Spleen (tissue), 11 donors: Measurements from ENCODE around the gene ZFAND5. TPM values are rescaled to one million over a fixed set of nuclear protein-coding genes. Genes with fewer than 3 reads are reported as not detected.
A peak's percentile ranks its signal among the peaks of the same experiment; 100 is the strongest.

Source experiments
- DNase-seq: peaks from one replicate; pipeline ENCODE4 v3.0.0-alpha.2; 2020
- H3K27ac ChIP-seq, 8 donors: fragments of 200-600 bp; sonication (generic) in 7 of 8; 1 replicate in 4 of 8; 2 replicates in 4 of 8; pipeline versions ENCODE4 v1.5.0 to v1.8.0; 2016 to 2021; ENCODE audit warnings: inconsistent platforms in 4 of 8, mild to moderate bottlenecking in 4 of 8, moderate library complexity in 1 of 8
- H3K27me3 ChIP-seq, 7 donors: fragments of 200-600 bp; sonication (generic) in 6 of 7; replicated peaks in 1 of 7; 1 replicate in 4 of 7; 2 replicates in 3 of 7; pipeline versions ENCODE4 v1.5.0 to v1.8.0; 2016 to 2021; ENCODE audit warnings: inconsistent platforms in 3 of 7, mild to moderate bottlenecking in 1 of 7
- H3K36me3 ChIP-seq, 6 donors: fragments of 200-600 bp; sonication (generic) in 5 of 6; 1 replicate in 4 of 6; 2 replicates in 2 of 6; pipeline versions ENCODE4 v1.5.0 to v1.8.0; 2016 to 2021; ENCODE audit warnings: inconsistent platforms in 2 of 6
- H3K4me1 ChIP-seq, 6 donors: fragments of 200-600 bp; sonication (generic) in 5 of 6; 1 replicate in 3 of 6; 2 replicates in 3 of 6; pipeline versions ENCODE4 v1.5.0 to v1.8.0; 2016 to 2021; ENCODE audit warnings: inconsistent platforms in 3 of 6
- H3K4me3 ChIP-seq, 8 donors: fragments of 200-600 bp; sonication (generic) in 7 of 8; 1 replicate in 4 of 8; 2 replicates in 4 of 8; pipeline versions ENCODE4 v1.5.0 to v1.8.0; 2016 to 2021; ENCODE audit warnings: inconsistent platforms in 4 of 8, mild to moderate bottlenecking in 4 of 8, moderate library complexity in 2 of 8
- H3K9me3 ChIP-seq, 8 donors: fragments of 200-600 bp; sonication (generic) in 7 of 8; 1 replicate in 4 of 8; 2 replicates in 4 of 8; pipeline versions ENCODE4 v1.5.0 to v1.8.0; 2016 to 2021; ENCODE audit warnings: inconsistent platforms in 4 of 8
- CTCF ChIP-seq, 11 experiments: fragments of 200-600 bp in 7 of 11; fragments of 450-650 bp in 4 of 11; sonication (generic) in 4 of 11; IDR thresholded peaks in 8 of 11; conservative IDR thresholded peaks in 3 of 11; 1 replicate in 7 of 11; 2 replicates in 4 of 11; pipeline versions ENCODE4 v1.4.0 to v1.8.0; 2016 to 2021; ENCODE audit warnings: antibody characterized with exemption in 11 of 11, inconsistent platforms in 4 of 11, mild to moderate bottlenecking in 1 of 11
- POLR2A ChIP-seq, 3 donors: fragments of 450-650 bp; IDR thresholded peaks; one replicate each; pipeline ENCODE4 v1.5.1; 2017; ENCODE audit warnings: antibody characterized with exemption in 3 of 3, mild to moderate bottlenecking in 1 of 3
- POLR2AphosphoS5 ChIP-seq, 3 donors: sonication (generic); formaldehyde crosslinking; IDR thresholded peaks; one replicate each; pipeline ENCODE4 v1.5.1; 2017; ENCODE audit warnings: antibody characterized with exemption in 3 of 3
- WGBS, 5 donors: extraction: QIAGEN DNeasy Blood & Tissue Kit in 3 of 5; methylation state at CpG; one replicate each; pipeline versions ENCODE4 v1.1.5 to v1.1.7; 2013 to 2018; 5-methylcytosine and 5-hydroxymethylcytosine counted together
- intact Hi-C: fragments of 100-400 bp; cut with DNase I; formaldehyde crosslinking; loops from one replicate; pipeline ENCODE4 v1.15.0; 2023; ENCODE audit warnings: low total_unique reads
- polyA plus RNA-seq, 3 donors: library from polyadenylated mRNA; stranded (reverse); fragments of 200-250 nt; gene quantifications; one replicate each; pipeline ENCODE4 v1.2.1, GENCODE V29; 2013
- total RNA-seq, 7 donors: library from RNA; depleted of rRNA in 3 of 7; stranded (reverse); fragments of >200 nt in 3 of 7; fragmentation: NEBNext Ultra II Directional in 4 of 7; extraction: Animal tissue kit (Norgen Biotek cat#: 25700) in 4 of 7; gene quantifications; one replicate each; pipeline versions ENCODE4 v1.1.0 to v1.2.1, GENCODE V29; 2016 to 2021
- donor health status: healthy with polysubstance abuse.
- donor health status: DM: no; HTN: no; CAD: no; lungs with moderate emphysema.
- donor health status: DM: no; HTN: no; CAD: no.
- donor health status: Bipolar disorder and iron deficiency.
- donor health status: healthy.
- donor health status: DM: no; HTN: no; CAD: no.
- donor health status: DM: yes; HTN: yes; CAD: no.

Gene ZFAND5
- total and polyA plus RNA-seq, 10 donors, result 69.6 to 238 (median 147) TPM

- intact Hi-C loops, result loop anchor here (10.0 kb wide), 1 partner anchor 50 kb away; no protein-coding TSS in a partner anchor
- no peak for TF ChIP-seq POLR2A (IDR thresholded peaks at IDR 0.05)
- TF ChIP-seq POLR2AphosphoS5 (IDR thresholded peaks at IDR 0.05), result peak in 2 of 3 donors; percentile 85 to 87
- Histone ChIP-seq H3K4me3 (peak overlapping the region in 6 of 8 donors; percentile 13 to 65 (median 22)), H3K4me1 (peaks cover 13 to 56% (median 32%) of the 10 kb centered on the region in 6 donors), H3K9me3 (no peaks in the 10 kb centered on the region), H3K36me3 (no peaks in the 10 kb centered on the region), H3K27ac (peak overlapping the region; percentile 61 to 92 (median 88)), H3K27me3 (no peaks in the 10 kb centered on the region)
- WGBS, 5 donors, result 6 to 14% (median 10%) methylated on average over 8 of the region's 8 CpGs
- DNase-seq, result peak; percentile 87
Observed at GRCh38 chr9:72305102-72305546, 59.9 kb downstream of the ZFAND5 start.

- peaks cover 13 to 56% (median 32%) of the 10 kb centered on the region in 6 donors for H3K4me1 ChIP-seq
- peak overlapping the region; percentile 61 to 92 (median 88) for H3K27ac ChIP-seq
- no peak for TF ChIP-seq CTCF (IDR thresholded peaks at IDR 0.05 in 8 of 11, conservative IDR thresholded peaks at IDR 0.05 in 3 of 11)
- TF ChIP-seq POLR2A (IDR thresholded peaks at IDR 0.05), result no peak
- no peak for TF ChIP-seq POLR2AphosphoS5 (IDR thresholded peaks at IDR 0.05)
- H3K27me3 ChIP-seq, result no peaks in the 10 kb centered on the region
- WGBS, 5 donors, result 6 to 35% (median 23%) methylated on average over 1 of the region's 1 CpG
- intact Hi-C loops, result loop anchor here (10.0 kb wide), 1 partner anchor 50 kb away; no protein-coding TSS in a partner anchor
- no peak for DNase-seq
- no peaks in the 10 kb centered on the region for H3K9me3 ChIP-seq
- H3K4me3 ChIP-seq, result peak overlapping the region in 5 of 8 donors; percentile 15 to 65 (median 28)
- H3K36me3 ChIP-seq, result no peaks in the 10 kb centered on the region
Observed at GRCh38 chr9:72304538-72304937, 60.5 kb downstream of the ZFAND5 start.

Other genes starting within 250 kb of the ZFAND5 start
- under 1 TPM in 2 of 7 donors, not detected in 5; 0.07 to 0.19 TPM for gene GDA, start 215.8 kb downstream of the ZFAND5 start, total RNA-seq
- under 1 TPM in 2 of 3 donors, not detected in 1; 0.02 to 0.03 TPM for gene GDA, start 215.8 kb downstream of the ZFAND5 start, polyA plus RNA-seq
- gene TMC1, start 156.4 kb upstream of the ZFAND5 start, total RNA-seq, result not detected
- gene TMC1, start 156.4 kb upstream of the ZFAND5 start, polyA plus RNA-seq, result under 1 TPM in 2 of 3 donors, not detected in 1; 0.04 to 0.16 TPM